CD4-positive, alpha-beta T cell (primary cell): ENCODE results near the gene ASXL2. TPM values are rescaled to one million over a fixed set of nuclear protein-coding genes. Genes with fewer than 3 reads are reported as not detected.
"Not testable (repeated sequence)": the region's sequence is repeated elsewhere in the genome, so short reads cannot be mapped to it uniquely, and the experiment has no call there.

ENCODE experiments used
- ATAC-seq: fragments of 200-7000 bp; cut with Tn5 transposase; one replicate; pipeline ENCODE4 v1.10.0; 2022; ENCODE audit warnings: mild to moderate bottlenecking; ENCODE audit not compliant: poor library complexity
- CTCF ChIA-PET: fragments of 350-600 bp; sonication (Branson Sonifier 250); formaldehyde crosslinking; loops from one replicate; lab custom pipeline; 2021; ENCODE audit warnings: antibody characterized with exemption, inconsistent platforms; lab: Charles Lee
- POLR2A ChIA-PET: fragments of 350-600 bp; sonication (Branson Sonifier 250); formaldehyde crosslinking; loops from one replicate; lab custom pipeline; 2021; ENCODE audit warnings: antibody characterized with exemption, inconsistent platforms; lab: Charles Lee
- DNase-seq, 14 experiments: peaks; one replicate each; pipeline ENCODE4 v3.0.0-alpha.2; 2013 to 2020; ENCODE audit warnings: mixed read lengths in 2 of 14
- H3K27ac ChIP-seq, 2 donors: one replicate each; pipeline versions ENCODE4 v1.5.1 to v1.7.0; 2013; ENCODE audit warnings: low read length in 2 of 2, low read depth in 1 of 2, mild to moderate bottlenecking in 1 of 2
- H3K27me3 ChIP-seq, 2 experiments: 1 replicate in 1 of 2; 2 replicates in 1 of 2; pipeline versions ENCODE4 v1.6.1 to v1.7.0; 2013; ENCODE audit warnings: low read length in 2 of 2, control low read depth in 1 of 2, mild to moderate bottlenecking in 1 of 2, moderate library complexity in 1 of 2; ENCODE audit not compliant: insufficient read depth in 2 of 2, control insufficient read depth in 1 of 2
- H3K36me3 ChIP-seq: one replicate; pipeline ENCODE4 v1.6.1; 2013; ENCODE audit warnings: low read length, control low read depth; ENCODE audit not compliant: insufficient read depth
- H3K4me1 ChIP-seq: one replicate; pipeline ENCODE4 v1.6.1; 2013; ENCODE audit warnings: low read length, control low read depth; ENCODE audit not compliant: insufficient read depth
- H3K4me3 ChIP-seq: one replicate; pipeline ENCODE4 v1.5.1; 2013; ENCODE audit warnings: mild to moderate bottlenecking, low read length, moderate library complexity
- H3K9me3 ChIP-seq, 2 experiments: 1 replicate in 1 of 2; 2 replicates in 1 of 2; pipeline versions ENCODE4 v1.6.1 to v1.7.0; 2013; ENCODE audit warnings: low read length in 2 of 2, mild to moderate bottlenecking in 2 of 2, control low read depth in 1 of 2, moderate library complexity in 1 of 2; ENCODE audit not compliant: control insufficient read depth in 1 of 2, insufficient read depth in 1 of 2
- H3K27ac Mint-ChIP-seq: one replicate; pipeline ENCODE4 v1.8.0; 2020; ENCODE audit warnings: mixed read lengths
- H3K27me3 Mint-ChIP-seq: one replicate; pipeline ENCODE4 v1.8.0; 2021; ENCODE audit warnings: mixed read lengths
- H3K36me3 Mint-ChIP-seq: one replicate; pipeline ENCODE4 v1.8.0; 2021; ENCODE audit warnings: low read depth, mixed read lengths
- H3K4me1 Mint-ChIP-seq: one replicate; pipeline ENCODE4 v1.8.0; 2021; ENCODE audit warnings: low read depth, mixed read lengths
- H3K4me3 Mint-ChIP-seq: one replicate; pipeline ENCODE4 v1.8.0; 2020; ENCODE audit warnings: mild to moderate bottlenecking, mixed read lengths
- H3K9me3 Mint-ChIP-seq: one replicate; pipeline ENCODE4 v1.8.0; 2020; ENCODE audit warnings: mixed read lengths
- CTCF ChIP-seq: fragments of 200-600 bp; IDR thresholded peaks from one replicate; pipeline ENCODE4 v1.8.0; 2022; ENCODE audit warnings: antibody characterized with exemption, mild to moderate bottlenecking
- intact Hi-C, 2 experiments: fragments of 100-400 bp; cut with DNase I in 1 of 2; cut with micrococcal nuclease in 1 of 2; formaldehyde crosslinking; loops; one replicate each; pipeline versions ENCODE4 v1.15.1 to v1.9.0; 2023 to 2025; cut with DNase I, micrococcal nuclease
- total RNA-seq, 174 experiments: library from RNA in 2 of 174; stranded (reverse) in 2 of 174; gene quantifications; one replicate each; pipeline ENCODE4 v1.2.3 and lab custom pipeline; 2021 to 2026

The ASXL2 gene
- total RNA-seq, 2 experiments from 2014 or later, result 15.1 to 17.2 TPM

- no peak overlapping the region for H3K27ac ChIP-seq
- no peak for TF ChIP-seq CTCF
- H3K4me3 Mint-ChIP-seq, result no peak overlapping the region
- CTCF ChIA-PET, result no interaction called here
- H3K4me3 ChIP-seq, result no peak overlapping the region
- no peaks in the 10 kb centered on the region for H3K9me3 Mint-ChIP-seq
- DNase-seq, result no peak
- H3K9me3 ChIP-seq, result no peaks in the 10 kb centered on the region
- H3K4me1 Mint-ChIP-seq, result peaks cover 10% of the 10 kb centered on the region
- H3K36me3 Mint-ChIP-seq, result no peaks in the 10 kb centered on the region
- H3K27ac Mint-ChIP-seq, result no peak overlapping the region
- H3K36me3 ChIP-seq, result no peaks in the 10 kb centered on the region
- H3K27me3 ChIP-seq, result no peaks in the 10 kb centered on the region
- POLR2A ChIA-PET, result no interaction called here
- H3K27me3 Mint-ChIP-seq, result no peaks in the 10 kb centered on the region
- ATAC-seq, result no peak
- peaks cover 7% of the 10 kb centered on the region for H3K4me1 ChIP-seq
- intact Hi-C loops, result no loop called here
Observed at GRCh38 chr2:25920786-25921415, 42.6 kb upstream of the ASXL2 start.

GRCh38 chr2:25920336-25920735 lies 42.0 kb upstream of the ASXL2 start:
- Histone ChIP-seq H3K4me3 (no peak overlapping the region), H3K4me1 (peaks cover 10% of the 10 kb centered on the region), H3K27me3 (no peaks in the 10 kb centered on the region), H3K36me3 (no peaks in the 10 kb centered on the region), H3K9me3 (no peaks in the 10 kb centered on the region), H3K27ac (no peak overlapping the region)
- ChIA-PET POLR2A (no interaction called here), CTCF (no interaction called here)
- H3K4me1 Mint-ChIP-seq, result peaks cover 12% of the 10 kb centered on the region
- no peaks in the 10 kb centered on the region for H3K27me3 Mint-ChIP-seq
- DNase-seq (no peak), ATAC-seq (no peak)
- intact Hi-C loops, result no loop called here
- H3K4me3 Mint-ChIP-seq, result no peak overlapping the region
- H3K9me3 Mint-ChIP-seq, result no peaks in the 10 kb centered on the region
- H3K36me3 Mint-ChIP-seq, result no peaks in the 10 kb centered on the region
- no peak for TF ChIP-seq CTCF
- no peak overlapping the region for H3K27ac Mint-ChIP-seq

GRCh38 chr2:25917832-25918231 lies 39.5 kb upstream of the ASXL2 start:
- peaks cover 10% of the 10 kb centered on the region for H3K4me1 ChIP-seq

GRCh38 chr2:25917411-25917810 lies 39.1 kb upstream of the ASXL2 start:
- intact Hi-C loops, result loop anchor here in 1 of 2 experiments (2.0 kb wide), 1 partner anchor 39 kb away; the partner anchor contains the start of gene ASXL2
- POLR2A ChIA-PET, result interaction anchor here (2.1 kb wide), 1 partner anchor 39 kb away, joined by 11 read pairs; the partner anchor contains the start of gene ASXL2

More at GRCh38 chr2:25917832-25918231, 39.5 kb upstream of the ASXL2 start:
- Mint-ChIP-seq H3K4me3 (no peak overlapping the region), H3K27ac (no peak overlapping the region), H3K27me3 (no peaks in the 10 kb centered on the region), H3K9me3 (no peaks in the 10 kb centered on the region), H3K4me1 (peaks cover 23% of the 10 kb centered on the region), H3K36me3 (no peaks in the 10 kb centered on the region)
- Histone ChIP-seq H3K36me3 (no peaks in the 10 kb centered on the region), H3K4me3 (no peak overlapping the region), H3K9me3 (no peaks in the 10 kb centered on the region), H3K27me3 (no peaks in the 10 kb centered on the region), H3K27ac (no peak overlapping the region)
- ATAC-seq (no peak), DNase-seq (no peak)
- intact Hi-C loops, result loop anchor here in 1 of 2 experiments (2.0 kb wide), 1 partner anchor 39 kb away; the partner anchor contains the start of gene ASXL2
- no peak for TF ChIP-seq CTCF
- CTCF ChIA-PET, result no interaction called here
- POLR2A ChIA-PET, result no interaction called here

GRCh38 chr2:25915944-25916772 lies 37.9 kb upstream of the ASXL2 start:
- peak overlapping the region; percentile 44 for H3K4me3 ChIP-seq

More at GRCh38 chr2:25917411-25917810, 39.1 kb upstream of the ASXL2 start:
- ATAC-seq, H3K27ac ChIP-seq, H3K27me3 ChIP-seq, H3K27me3 Mint-ChIP-seq, CTCF ChIA-PET, H3K4me3 Mint-ChIP-seq, H3K36me3 ChIP-seq, DNase-seq, H3K4me3 ChIP-seq, H3K9me3 Mint-ChIP-seq, H3K27ac Mint-ChIP-seq, H3K36me3 Mint-ChIP-seq, H3K4me1 ChIP-seq, H3K9me3 ChIP-seq: not testable (repeated sequence)
- H3K4me1 Mint-ChIP-seq, result peaks cover 24% of the 10 kb centered on the region

More at GRCh38 chr2:25915944-25916772, 37.9 kb upstream of the ASXL2 start:
- H3K27ac ChIP-seq, H3K36me3 Mint-ChIP-seq, H3K9me3 ChIP-seq, H3K9me3 Mint-ChIP-seq, H3K36me3 ChIP-seq, H3K27me3 ChIP-seq, ATAC-seq, H3K4me1 ChIP-seq, H3K27me3 Mint-ChIP-seq: not testable (repeated sequence)
- POLR2A ChIA-PET, result interaction anchor here (0.6 to 2.1 kb wide), 2 partner anchors 37 to 1865 kb away, joined by 3 to 11 read pairs; partner anchors contain the start of gene ASXL2
- peak overlapping the region; percentile 7 for H3K27ac Mint-ChIP-seq
- intact Hi-C loops, result loop anchor here in 1 of 2 experiments (1.0 to 2.0 kb wide), 2 partner anchors 37 to 64 kb away; partner anchors contain the start of gene ASXL2
- DNase-seq, result peak; percentile 1 to 57 (median 26)
- peaks cover 24% of the 10 kb centered on the region for H3K4me1 Mint-ChIP-seq
- CTCF ChIA-PET, result interaction anchor here (1.4 kb wide), 1 partner anchor 64 kb away, joined by 4 read pairs; no protein-coding TSS in a partner anchor
- peak overlapping the region; percentile 83 for H3K4me3 Mint-ChIP-seq
